ENCODE results near the gene VAMP4.

- TF ChIP-seq, protein P1, sequence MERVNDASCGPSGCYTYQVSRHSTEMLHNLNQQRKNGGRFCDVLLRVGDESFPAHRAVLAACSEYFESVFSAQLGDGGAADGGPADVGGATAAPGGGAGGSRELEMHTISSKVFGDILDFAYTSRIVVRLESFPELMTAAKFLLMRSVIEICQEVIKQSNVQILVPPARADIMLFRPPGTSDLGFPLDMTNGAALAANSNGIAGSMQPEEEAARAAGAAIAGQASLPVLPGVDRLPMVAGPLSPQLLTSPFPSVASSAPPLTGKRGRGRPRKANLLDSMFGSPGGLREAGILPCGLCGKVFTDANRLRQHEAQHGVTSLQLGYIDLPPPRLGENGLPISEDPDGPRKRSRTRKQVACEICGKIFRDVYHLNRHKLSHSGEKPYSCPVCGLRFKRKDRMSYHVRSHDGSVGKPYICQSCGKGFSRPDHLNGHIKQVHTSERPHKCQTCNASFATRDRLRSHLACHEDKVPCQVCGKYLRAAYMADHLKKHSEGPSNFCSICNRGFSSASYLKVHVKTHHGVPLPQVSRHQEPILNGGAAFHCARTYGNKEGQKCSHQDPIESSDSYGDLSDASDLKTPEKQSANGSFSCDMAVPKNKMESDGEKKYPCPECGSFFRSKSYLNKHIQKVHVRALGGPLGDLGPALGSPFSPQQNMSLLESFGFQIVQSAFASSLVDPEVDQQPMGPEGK (CRISPR knock-in tag; IDR thresholded peaks at IDR 0.05; ENCODE audit: borderline replicate concordance) = no peak
- TF ChIP-seq, protein P2, sequence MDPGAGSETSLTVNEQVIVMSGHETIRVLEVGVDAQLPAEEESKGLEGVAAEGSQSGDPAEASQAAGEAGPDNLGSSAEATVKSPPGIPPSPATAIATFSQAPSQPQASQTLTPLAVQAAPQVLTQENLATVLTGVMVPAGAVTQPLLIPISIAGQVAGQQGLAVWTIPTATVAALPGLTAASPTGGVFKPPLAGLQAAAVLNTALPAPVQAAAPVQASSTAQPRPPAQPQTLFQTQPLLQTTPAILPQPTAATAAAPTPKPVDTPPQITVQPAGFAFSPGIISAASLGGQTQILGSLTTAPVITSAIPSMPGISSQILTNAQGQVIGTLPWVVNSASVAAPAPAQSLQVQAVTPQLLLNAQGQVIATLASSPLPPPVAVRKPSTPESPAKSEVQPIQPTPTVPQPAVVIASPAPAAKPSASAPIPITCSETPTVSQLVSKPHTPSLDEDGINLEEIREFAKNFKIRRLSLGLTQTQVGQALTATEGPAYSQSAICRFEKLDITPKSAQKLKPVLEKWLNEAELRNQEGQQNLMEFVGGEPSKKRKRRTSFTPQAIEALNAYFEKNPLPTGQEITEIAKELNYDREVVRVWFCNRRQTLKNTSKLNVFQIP (CRISPR knock-in tag; IDR thresholded peaks at IDR 0.05; ENCODE audit: borderline replicate concordance, low read depth) = no peak
- no peak for TF ChIP-seq ZNF70 (CRISPR knock-in tag; IDR thresholded peaks at IDR 0.05)
- no peak for TF ChIP-seq RARB (CRISPR knock-in tag; IDR thresholded peaks at IDR 0.05)
- no peak for TF ChIP-seq GLIS3 (CRISPR knock-in tag; IDR thresholded peaks at IDR 0.05)
- no peak for TF ChIP-seq ZFP3 (CRISPR knock-in tag; IDR thresholded peaks at IDR 0.05)
- TF ChIP-seq BACH2 (CRISPR knock-in tag; IDR thresholded peaks at IDR 0.05; ENCODE audit: borderline replicate concordance) = no peak
- TF ChIP-seq ISL1 (CRISPR knock-in tag; IDR thresholded peaks at IDR 0.05) = no peak
- TF ChIP-seq ZNF8 (CRISPR knock-in tag; IDR thresholded peaks at IDR 0.05) = no peak
Observed at GRCh38 chr1:171754971-171755370, 13.1 kb upstream of the VAMP4 start.
